GM12872 (cell line): ENCODE data around the gene BAX.

Source experiments
- TF ChIP-seq, protein P1 (sequence below): IDR thresholded peaks from 3 replicates; pipeline ENCODE4 v1.5.1; 2011; ENCODE audit warnings: low read depth, mild to moderate bottlenecking, low read length, moderate library complexity; ENCODE audit not compliant: insufficient read depth

BAX gene

DNA sequence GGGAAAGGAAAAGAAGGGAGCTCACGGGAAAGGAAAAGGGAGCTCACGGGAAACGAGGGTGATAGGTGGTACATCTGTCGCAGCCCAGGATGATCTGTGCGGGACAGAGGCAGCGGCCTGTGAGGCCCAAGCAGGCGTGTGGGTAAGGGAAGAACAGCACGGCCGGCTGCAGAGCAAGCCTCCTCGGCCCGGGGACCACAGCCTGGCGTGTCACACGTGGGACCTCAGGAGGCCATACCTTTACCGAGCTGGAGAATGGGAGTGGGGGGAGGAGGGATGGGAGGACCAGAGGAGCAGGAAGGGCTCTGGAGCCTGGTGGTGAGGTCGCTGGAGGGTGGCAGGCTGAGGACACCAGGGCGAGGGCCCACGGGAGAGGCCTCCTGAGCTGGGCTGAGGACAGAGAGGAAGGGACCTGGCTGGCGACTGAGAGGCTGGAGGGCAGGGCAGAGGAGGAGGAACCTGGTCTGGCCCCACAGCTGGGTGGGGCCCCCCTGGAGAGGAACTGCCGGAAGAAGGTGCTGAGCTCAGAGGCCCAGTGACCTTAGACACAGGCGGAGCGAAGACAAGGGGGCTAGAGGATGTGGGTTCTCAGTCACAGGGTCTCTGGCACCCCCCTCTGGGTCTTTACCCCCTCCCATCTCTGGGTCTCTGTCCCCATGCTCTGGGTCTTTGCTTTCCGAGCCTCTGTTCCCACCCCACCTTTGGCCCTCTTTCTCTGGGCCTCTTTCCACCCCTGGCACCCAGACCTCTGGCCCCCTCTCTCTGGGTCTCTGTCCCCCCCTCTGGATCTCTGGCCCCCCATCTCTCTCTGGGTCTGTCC lies 7.6 kb downstream of the BAX start:
- TF ChIP-seq, protein P1, sequence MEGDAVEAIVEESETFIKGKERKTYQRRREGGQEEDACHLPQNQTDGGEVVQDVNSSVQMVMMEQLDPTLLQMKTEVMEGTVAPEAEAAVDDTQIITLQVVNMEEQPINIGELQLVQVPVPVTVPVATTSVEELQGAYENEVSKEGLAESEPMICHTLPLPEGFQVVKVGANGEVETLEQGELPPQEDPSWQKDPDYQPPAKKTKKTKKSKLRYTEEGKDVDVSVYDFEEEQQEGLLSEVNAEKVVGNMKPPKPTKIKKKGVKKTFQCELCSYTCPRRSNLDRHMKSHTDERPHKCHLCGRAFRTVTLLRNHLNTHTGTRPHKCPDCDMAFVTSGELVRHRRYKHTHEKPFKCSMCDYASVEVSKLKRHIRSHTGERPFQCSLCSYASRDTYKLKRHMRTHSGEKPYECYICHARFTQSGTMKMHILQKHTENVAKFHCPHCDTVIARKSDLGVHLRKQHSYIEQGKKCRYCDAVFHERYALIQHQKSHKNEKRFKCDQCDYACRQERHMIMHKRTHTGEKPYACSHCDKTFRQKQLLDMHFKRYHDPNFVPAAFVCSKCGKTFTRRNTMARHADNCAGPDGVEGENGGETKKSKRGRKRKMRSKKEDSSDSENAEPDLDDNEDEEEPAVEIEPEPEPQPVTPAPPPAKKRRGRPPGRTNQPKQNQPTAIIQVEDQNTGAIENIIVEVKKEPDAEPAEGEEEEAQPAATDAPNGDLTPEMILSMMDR, result no peak

- TF ChIP-seq, protein P1, result no peak
These were observed 8.1 kb downstream of the BAX start for GRCh38 chr19:48962849-48963165.

GRCh38 chr19:48963371-48964204 lies 8.9 kb downstream of the BAX start:
- TF ChIP-seq, protein P1, result no peak

DNA sequence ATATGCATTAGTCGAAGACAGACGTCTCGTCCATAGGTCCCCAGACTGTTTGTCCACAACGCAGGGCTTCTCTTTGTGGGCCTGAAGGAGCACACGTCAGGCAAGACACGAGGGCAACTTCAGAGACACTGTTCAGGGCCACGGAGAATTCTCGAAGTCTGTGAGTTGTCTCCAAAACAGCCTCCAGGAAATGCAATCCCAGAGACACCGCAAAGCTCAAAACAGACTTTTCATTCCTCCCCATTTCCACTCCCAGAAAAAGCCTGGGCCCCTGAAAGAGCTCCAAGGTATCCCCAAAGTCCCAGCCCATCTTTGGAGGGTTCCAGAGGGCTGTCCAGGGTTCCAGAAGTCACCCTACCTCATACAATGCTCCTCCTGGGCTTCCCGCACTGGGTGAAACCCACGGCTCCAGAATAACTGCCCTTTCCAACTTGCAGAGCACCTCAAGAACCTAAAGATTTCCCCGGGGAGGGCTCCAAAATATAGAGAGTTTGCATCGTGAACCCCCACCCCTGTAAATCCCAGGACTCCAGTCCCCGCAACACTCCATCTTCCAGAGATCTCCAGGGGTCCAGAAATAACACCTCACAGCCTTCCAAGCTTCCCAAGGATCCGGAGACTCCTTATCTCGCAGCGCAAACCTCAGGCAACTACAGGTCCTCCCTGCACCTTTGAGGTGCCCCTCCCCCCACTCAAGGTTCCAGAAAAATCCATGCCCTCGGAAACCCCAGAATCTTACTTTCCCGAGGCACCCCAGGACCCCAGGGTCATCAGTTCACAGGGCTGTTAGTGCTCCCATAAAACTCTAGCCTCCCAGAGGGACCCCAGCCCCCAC lies 9.7 kb downstream of the BAX start:
- TF ChIP-seq, protein P1, result no peak

- TF ChIP-seq, protein P1, result no peak
These were observed 10.5 kb downstream of the BAX start, which contains the start of gene FTL for GRCh38 chr19:48965040-48965805. TSS of gene FTL (plus strand) at chr19:48965309. CDS start at chr19:48965508, 199 bp downstream.

DNA sequence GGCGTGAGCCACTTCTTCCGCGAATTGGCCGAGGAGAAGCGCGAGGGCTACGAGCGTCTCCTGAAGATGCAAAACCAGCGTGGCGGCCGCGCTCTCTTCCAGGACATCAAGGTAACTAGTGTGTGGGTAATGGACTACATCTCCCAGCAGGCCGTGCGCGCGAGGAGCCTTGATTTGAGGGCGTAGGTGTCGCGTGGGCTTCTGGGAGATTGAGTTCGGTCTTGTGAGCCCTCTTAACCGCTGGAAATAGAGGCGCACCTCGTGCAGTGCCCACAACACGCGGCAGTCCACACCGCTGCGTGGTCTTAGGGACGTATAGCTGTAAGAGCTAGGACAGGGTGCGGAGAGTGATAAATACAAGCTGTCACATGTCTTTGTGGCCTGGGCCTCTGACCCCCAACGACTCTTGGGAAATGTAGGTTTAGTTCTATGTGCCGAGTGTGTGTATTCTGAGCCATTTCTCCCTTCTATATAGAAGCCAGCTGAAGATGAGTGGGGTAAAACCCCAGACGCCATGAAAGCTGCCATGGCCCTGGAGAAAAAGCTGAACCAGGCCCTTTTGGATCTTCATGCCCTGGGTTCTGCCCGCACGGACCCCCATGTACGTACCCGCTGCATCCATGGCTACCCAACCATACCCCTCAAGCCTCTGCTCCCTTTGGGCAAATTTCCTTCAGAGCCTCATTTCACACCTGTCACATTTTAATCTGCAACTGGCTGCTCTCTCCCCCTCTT lies 11.3 kb downstream of the BAX start:
- TF ChIP-seq, protein P1, result no peak
